ENCODE data around the gene NFX1. TPM values are rescaled to one million over a fixed set of nuclear protein-coding genes. Genes with fewer than 3 reads are reported as not detected.

NFX1 gene
- polyA plus RNA-seq (2012; ENCODE audit: missing spikeins), result 26.2 TPM

GRCh38 chr9:33290247-33291030 lies at the start of gene NFX1:
NFX1 (plus strand) TSS chr9:33290516; CDS start chr9:33290573, 57 bp downstream.
- TF ChIP-seq POLR2A (IDR thresholded peaks at IDR 0.05; ENCODE audit: low read depth, low read length) (peak; percentile 94), TAF1 (IDR thresholded peaks at IDR 0.05; ENCODE audit: borderline replicate concordance, low read depth, low read length) (peak; percentile 48; the same call in 1 of the 2 replicates), POLR2AphosphoS5 (IDR thresholded peaks at IDR 0.05; ENCODE audit: low read depth, low read length) (peak; percentile 97)
- DNase-seq (ENCODE audit: insufficient read length) (peak; percentile 89), FAIRE-seq (peak; percentile 99)

- no peak for TF ChIP-seq POLR2A (IDR thresholded peaks at IDR 0.05; ENCODE audit: low read depth, low read length)
- TF ChIP-seq TAF1 (IDR thresholded peaks at IDR 0.05; ENCODE audit: borderline replicate concordance, low read depth, low read length), result no peak
- TF ChIP-seq POLR2AphosphoS5 (IDR thresholded peaks at IDR 0.05; ENCODE audit: low read depth, low read length), result no peak
- no peak for FAIRE-seq
Observed at GRCh38 chr9:33241298-33241697, 49.0 kb upstream of the NFX1 start.

DNA sequence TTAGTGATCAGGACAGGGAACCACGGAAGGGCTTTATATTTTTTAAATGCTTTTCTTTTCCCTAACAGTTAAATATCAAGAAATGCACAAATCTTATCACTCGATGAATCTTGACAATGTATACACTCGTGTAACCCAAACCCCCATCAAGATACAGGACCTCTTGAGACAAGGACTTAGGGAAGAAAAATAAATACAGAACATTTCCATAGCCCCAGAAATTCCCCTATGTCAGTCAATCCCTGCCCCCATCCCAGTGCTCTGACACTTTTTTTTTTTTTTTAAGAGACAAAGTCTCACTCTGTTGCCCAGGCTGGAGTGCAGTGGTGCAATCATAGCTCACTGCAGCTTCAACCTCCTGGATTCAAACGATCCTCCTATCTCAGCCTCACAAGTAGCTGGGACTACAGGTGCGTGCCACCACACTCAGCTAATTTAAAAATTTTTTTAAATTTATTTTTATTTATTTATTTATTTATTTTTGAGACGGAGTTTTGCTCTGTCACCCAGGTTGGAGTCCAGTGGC lies 47.6 kb upstream of the NFX1 start:
- DNase-seq (ENCODE audit: insufficient read length), result no peak
- FAIRE-seq, result no peak
- no peak for TF ChIP-seq TAF1 (IDR thresholded peaks at IDR 0.05; ENCODE audit: borderline replicate concordance, low read depth, low read length)

More at GRCh38 chr9:33241298-33241697, 49.0 kb upstream of the NFX1 start:
- DNase-seq (ENCODE audit: insufficient read length), result no peak

DNA sequence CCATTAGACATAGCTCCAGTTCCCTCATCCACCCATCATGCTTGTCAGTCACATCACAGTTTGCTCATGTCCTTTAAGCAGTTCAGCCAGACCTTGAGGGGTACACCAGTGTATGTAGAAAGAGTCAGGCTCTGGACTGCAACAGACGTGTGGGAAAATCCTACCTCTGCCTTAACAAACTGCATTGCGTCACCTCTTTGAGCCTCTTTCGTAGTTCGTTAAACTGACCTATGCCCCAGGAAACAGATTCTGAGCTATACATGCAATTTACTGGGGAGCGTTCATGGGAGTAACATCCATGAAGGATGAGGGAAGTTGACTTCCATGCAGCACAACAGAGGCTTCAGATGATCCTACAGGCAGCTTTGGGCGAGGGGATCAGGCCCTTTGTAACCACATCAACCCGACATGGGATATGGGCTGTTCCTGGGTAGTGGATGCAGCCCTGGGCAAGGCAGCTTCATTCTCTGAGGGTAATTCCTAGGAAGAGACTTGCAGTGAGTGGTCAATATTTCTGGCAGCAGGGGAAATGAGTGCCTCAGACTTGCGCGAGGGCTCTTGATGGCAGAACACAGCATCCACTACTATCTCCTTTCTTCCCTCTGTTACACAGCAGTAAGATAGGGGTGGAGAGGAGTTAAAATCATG lies 46.1 kb upstream of the NFX1 start:
- TF ChIP-seq POLR2A (IDR thresholded peaks at IDR 0.05; ENCODE audit: low read depth, low read length), result no peak
- TF ChIP-seq POLR2AphosphoS5 (IDR thresholded peaks at IDR 0.05; ENCODE audit: low read depth, low read length), result no peak
- no peak for TF ChIP-seq TAF1 (IDR thresholded peaks at IDR 0.05; ENCODE audit: borderline replicate concordance, low read depth, low read length)
- FAIRE-seq (no peak), DNase-seq (ENCODE audit: insufficient read length) (no peak)

DNA sequence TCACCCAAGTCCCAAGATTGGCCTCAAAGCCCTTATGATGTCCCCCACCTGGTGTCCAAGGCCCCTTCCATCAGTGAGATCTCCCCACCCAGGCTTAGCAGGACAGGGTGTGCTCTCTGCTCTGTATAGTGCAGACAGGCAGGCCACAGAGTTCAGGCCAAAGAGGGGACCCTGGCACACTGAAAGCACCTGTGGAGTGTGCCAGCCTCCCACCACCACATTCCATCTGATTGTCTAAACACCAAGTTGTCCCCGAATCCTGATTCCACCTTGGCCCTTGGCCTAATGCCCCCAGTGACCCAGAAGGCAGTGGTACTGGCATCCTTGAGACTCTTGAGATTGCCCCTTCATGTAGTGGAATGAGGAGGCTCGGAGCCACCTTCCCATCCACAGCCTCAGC lies 45.0 kb upstream of the NFX1 start:
- DNase-seq (ENCODE audit: insufficient read length) (no peak), FAIRE-seq (no peak)
- TF ChIP-seq TAF1 (IDR thresholded peaks at IDR 0.05; ENCODE audit: borderline replicate concordance, low read depth, low read length) (no peak), POLR2AphosphoS5 (IDR thresholded peaks at IDR 0.05; ENCODE audit: low read depth, low read length) (no peak), POLR2A (IDR thresholded peaks at IDR 0.05; ENCODE audit: low read depth, low read length) (no peak)

- TF ChIP-seq TAF1 (IDR thresholded peaks at IDR 0.05; ENCODE audit: borderline replicate concordance, low read depth, low read length), result no peak
- DNase-seq (ENCODE audit: insufficient read length) (no peak), FAIRE-seq (no peak)
Observed at GRCh38 chr9:33246269-33246860, 44.0 kb upstream of the NFX1 start.

GRCh38 chr9:33248606-33249005 lies 41.7 kb upstream of the NFX1 start:
- FAIRE-seq, result no peak
- no peak for TF ChIP-seq POLR2A (IDR thresholded peaks at IDR 0.05; ENCODE audit: low read depth, low read length)
- TF ChIP-seq TAF1 (IDR thresholded peaks at IDR 0.05; ENCODE audit: borderline replicate concordance, low read depth, low read length), result no peak
- TF ChIP-seq POLR2AphosphoS5 (IDR thresholded peaks at IDR 0.05; ENCODE audit: low read depth, low read length), result no peak
- DNase-seq (ENCODE audit: insufficient read length), result no peak

GRCh38 chr9:33249087-33249658 lies 41.1 kb upstream of the NFX1 start:
- peak; percentile 83 for FAIRE-seq

GRCh38 chr9:33249983-33250382 lies 40.3 kb upstream of the NFX1 start:
- FAIRE-seq (peak; percentile 74), DNase-seq (ENCODE audit: insufficient read length) (no peak)
- TF ChIP-seq POLR2AphosphoS5 (IDR thresholded peaks at IDR 0.05; ENCODE audit: low read depth, low read length) (no peak), POLR2A (IDR thresholded peaks at IDR 0.05; ENCODE audit: low read depth, low read length) (no peak), TAF1 (IDR thresholded peaks at IDR 0.05; ENCODE audit: borderline replicate concordance, low read depth, low read length) (no peak)

More at GRCh38 chr9:33249087-33249658, 41.1 kb upstream of the NFX1 start:
- DNase-seq (ENCODE audit: insufficient read length), result no peak
- TF ChIP-seq TAF1 (IDR thresholded peaks at IDR 0.05; ENCODE audit: borderline replicate concordance, low read depth, low read length), result no peak
- TF ChIP-seq POLR2A (IDR thresholded peaks at IDR 0.05; ENCODE audit: low read depth, low read length), result no peak
- TF ChIP-seq POLR2AphosphoS5 (IDR thresholded peaks at IDR 0.05; ENCODE audit: low read depth, low read length), result no peak

GRCh38 chr9:33250458-33250995 lies 39.8 kb upstream of the NFX1 start:
- DNase-seq (ENCODE audit: insufficient read length) (no peak), FAIRE-seq (no peak)
- 0 out of 2 replicates have a peak, but pooled peaks have one; percentile 18 for TF ChIP-seq POLR2AphosphoS5 (IDR thresholded peaks at IDR 0.05; ENCODE audit: low read depth, low read length)
- TF ChIP-seq TAF1 (IDR thresholded peaks at IDR 0.05; ENCODE audit: borderline replicate concordance, low read depth, low read length), result no peak

DNA sequence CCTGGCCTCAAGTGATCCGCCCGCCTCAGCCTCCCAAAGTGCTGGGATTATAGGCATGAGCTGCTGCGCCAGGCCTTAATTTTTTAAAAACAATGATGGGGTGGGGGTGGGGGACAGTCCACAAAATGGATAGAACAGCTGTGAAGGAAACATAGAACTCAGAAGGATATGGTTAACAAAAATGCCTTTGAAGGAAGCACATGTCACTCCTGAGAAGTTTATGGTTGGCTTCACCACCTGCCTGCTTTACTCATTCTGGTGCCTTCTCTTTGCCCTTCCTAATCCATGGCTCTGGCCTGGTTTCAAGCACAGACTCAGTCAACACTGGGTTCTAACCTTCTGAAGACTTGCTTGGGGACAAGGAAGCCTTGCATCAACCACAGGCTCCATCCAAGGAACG lies 36.1 kb upstream of the NFX1 start:
- TF ChIP-seq TAF1 (IDR thresholded peaks at IDR 0.05; ENCODE audit: borderline replicate concordance, low read depth, low read length) (no peak), POLR2AphosphoS5 (IDR thresholded peaks at IDR 0.05; ENCODE audit: low read depth, low read length) (no peak)
- no peak for DNase-seq (ENCODE audit: insufficient read length)
- no peak for FAIRE-seq
